Hematopoietic multipotent progenitor cell treated with erythropoietin and hydrocortisone succinate and interleukin-3 and kit ligand, for 8 days (in vitro differentiated cells): ENCODE data around the gene EFL1.
"Not testable (repeated sequence)": the region's sequence is repeated elsewhere in the genome, so short reads cannot be mapped to it uniquely, and the experiment has no call there.

Experiments used
- DNase-seq: peaks from one replicate; pipeline ENCODE4 v3.0.0-alpha.2; 2015

EFL1 gene

DNA sequence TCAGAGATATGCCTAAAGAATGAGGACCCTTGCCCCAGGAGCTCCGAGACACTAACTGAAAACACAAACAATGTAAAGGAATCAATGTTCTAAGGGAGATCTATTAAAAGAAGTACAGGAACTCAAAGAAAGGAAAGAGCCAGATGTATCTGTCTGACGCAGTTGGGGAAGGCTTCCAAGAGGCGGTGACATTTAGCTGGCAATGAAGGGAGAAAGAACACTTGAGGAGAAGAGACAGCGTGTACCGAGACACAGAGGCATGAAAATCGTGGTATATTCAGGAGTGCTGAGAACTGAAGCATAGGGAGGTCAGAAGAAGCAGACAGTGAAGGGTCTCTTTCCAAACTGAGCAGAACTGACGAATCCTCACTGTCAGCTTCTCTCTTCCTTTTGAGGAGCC is 66.7 kb downstream of the EFL1 start:
- DNase-seq: not testable (repeated sequence)

DNA sequence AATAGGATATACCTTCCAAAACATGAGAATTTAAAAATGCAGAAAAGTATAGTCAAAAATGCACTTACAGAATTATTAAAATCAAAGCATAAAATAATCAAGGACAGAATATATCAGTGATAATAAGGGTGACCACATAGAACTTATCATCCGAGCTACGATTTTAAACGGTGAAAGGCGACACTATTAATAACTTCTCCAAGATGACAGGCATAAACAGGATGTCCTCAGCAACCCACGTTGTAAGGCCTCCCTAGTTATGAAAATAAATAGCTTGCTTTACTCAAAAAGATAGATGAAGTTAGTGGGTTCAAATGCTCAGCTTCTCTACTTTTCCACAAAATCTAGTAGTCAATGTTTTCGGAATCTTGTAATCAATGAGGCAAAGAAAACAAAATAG is 68.0 kb downstream of the EFL1 start:
- DNase-seq: not testable (repeated sequence)

DNA sequence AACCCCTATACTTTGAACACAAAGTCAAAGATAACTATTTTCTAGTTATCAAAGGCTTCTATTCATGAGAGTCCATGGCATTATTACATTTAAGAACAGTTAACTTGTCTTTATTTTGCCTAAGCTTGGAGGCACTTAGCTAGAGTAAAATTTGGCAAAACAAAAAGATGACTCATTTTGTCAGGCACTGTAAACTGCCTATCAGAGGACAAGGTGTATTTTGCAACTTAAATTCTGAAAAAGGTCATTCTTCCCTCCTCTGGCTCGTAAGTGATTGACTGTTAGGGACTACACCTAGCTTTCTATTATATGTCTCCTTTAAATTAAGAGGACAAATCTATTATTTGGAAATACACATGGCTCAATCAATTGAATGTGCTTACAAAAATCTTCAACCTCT is 69.1 kb downstream of the EFL1 start:
- DNase-seq: not testable (repeated sequence)

DNA sequence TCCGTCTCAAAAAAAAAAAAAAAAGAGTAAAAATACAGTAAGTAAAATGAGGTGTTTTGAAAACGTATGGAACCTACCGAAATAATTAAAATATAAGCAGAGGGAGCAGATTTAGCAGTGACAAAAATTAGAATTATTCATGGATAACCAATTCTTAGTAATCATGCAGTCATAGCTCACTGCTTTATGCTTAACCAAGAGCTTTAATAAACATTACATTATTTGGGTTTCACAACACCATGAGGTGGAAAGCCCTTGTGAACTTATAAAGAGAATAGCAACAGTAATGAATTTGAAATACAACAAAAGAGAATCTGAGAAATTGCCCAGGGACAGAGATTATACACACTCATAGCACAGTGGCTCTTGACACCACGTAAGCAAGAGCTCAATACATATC is 70.1 kb downstream of the EFL1 start:
- not testable (repeated sequence) for DNase-seq

DNA sequence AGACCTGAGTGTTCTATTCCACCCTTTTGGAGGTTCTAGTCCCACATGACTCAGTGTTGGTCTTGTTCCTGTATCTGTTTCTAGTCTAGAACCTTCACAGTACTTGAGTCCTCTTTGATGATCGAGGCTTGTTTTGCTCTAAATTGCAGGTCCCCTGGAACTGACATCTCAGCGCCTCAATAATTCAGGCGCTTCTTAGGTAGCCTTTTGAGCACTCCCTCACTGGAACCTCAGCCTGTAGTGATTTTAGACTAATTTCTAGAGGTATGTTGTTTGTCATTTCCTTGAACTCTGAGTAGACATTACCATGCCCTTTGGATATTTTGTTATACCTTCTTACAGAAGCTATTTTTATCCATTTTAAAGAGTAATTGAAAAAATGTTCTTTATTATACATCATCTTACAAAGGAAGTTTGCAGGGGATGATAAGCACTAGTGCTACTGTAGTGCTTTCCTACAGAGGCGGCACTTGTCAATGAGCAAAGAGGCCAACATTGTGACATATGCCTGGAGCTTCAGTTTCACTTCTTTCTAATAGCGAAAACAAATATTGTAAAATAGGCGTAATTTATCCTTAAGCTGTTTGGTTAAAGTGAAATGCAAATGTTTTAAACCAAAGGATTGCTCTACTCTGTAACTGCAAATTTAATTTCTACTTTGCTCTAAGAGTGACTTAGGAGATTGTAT is 75.7 kb downstream of the EFL1 start:
- peak; percentile 22 for DNase-seq

DNA sequence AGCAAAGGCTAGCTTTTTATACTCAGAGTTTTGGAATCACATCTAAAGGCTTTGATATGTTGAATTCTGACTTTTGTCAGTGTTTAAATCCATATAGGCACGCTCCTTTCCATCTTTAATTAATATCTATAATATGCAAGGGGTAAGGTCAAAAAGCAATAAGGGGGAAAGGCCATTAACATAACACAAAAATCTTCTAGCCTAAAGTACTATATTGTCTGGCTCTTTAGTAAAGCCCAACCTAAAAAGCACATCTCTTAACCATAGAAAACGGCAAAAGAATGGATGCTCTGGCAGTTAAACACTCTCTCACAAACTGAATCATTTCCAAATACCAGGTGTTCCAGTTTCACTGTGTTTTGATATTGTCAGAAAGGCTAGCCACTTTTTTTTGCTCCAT is 76.4 kb downstream of the EFL1 start:
- DNase-seq: no peak

DNA sequence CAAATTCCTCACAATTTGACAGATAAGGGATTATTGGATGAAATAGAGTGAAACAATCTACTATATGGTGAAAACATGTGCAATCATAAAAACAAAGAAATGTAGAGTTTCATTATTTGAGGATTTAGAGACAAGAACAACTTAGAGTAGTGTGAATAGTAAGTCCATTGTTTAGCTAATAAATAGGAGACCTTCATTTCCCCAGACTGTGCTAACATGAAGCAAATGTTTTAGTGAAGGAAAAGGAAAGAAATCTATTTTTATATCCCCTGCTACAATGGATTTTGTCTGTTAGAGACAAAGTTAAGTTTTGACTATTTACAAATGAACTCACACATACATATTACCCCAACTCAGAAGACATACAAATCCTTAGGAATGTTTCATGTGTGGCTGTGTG is 77.8 kb downstream of the EFL1 start:
- DNase-seq: no peak

DNA sequence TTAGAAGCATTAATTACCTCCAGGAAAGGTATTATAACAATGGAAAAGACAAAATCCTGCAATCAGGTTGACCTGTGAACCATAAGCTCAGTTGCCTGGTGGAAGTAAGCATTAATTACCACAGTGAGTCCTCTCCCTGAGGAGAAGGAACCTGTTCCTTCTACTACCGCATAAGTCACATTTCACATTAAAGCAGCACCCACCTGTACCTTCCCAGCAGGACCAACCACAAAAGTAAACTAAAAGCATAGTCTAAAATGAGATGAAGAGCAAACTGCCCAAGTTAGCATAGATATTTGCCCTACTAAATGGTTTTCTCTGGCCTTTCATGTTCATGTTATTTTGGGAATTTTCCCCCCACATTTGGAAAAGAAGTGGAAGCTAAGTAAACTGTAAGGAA is 78.2 kb downstream of the EFL1 start:
- no peak for DNase-seq

DNA sequence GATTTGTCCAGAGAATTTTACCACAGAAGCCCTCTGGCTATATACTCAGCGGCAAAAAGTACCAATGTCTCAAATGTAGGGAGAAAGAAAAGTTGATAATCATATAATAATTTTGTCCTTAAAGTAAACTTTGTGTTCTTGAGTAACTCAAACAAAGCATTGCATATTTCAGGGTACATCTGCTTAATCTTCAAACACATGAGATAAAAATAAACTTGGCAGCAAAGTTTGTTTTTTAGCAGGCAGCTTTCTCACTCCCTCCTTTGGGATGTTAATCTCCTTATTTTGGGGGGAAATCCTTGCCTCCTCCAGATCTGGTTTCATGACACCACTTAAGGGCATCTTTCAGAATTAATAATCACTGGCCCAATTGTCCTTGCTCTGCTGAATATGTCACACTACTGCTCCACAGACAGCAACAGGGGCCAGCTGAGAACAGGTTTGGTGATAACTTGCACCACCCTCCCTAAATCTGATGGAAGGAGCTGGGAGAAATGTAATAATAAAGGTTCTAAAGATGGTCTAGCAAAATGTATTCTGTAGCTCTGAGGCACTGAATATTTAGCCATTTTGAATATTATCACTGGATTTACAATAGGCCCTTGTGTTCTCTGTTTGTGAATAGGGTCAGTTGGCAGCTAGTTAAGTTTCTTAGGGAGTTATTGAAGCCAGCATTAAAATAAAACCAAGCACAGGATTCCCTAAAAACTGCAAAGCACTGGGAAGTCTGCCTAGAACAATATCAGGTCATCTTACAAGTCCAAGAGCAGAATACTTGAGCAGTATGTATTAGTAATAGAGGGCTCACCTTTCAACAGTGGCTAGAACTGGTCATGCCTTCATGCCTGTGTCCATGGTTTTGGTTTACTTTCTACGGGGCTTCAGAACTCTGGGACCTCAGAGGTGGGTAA is 79.2 kb downstream of the EFL1 start:
- no peak for DNase-seq

DNA sequence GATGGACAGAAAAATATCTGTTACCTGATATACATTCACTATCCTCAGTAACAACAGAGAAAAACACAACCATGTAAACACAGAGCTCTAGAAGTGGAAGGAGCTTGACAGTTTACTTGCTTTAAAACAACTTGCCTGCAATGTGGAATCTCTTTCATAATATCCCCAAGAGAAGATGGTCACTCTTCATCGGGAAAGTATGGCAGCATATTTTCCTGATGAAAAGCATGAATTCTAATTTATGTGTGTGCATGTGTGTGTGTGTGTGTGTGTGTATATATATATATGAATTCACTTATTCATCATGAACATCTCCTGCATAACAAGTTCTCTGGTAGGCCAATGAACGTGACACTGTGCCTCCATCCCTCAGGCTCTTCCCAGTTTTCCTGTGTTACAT is 81.2 kb downstream of the EFL1 start:
- no peak for DNase-seq

DNA sequence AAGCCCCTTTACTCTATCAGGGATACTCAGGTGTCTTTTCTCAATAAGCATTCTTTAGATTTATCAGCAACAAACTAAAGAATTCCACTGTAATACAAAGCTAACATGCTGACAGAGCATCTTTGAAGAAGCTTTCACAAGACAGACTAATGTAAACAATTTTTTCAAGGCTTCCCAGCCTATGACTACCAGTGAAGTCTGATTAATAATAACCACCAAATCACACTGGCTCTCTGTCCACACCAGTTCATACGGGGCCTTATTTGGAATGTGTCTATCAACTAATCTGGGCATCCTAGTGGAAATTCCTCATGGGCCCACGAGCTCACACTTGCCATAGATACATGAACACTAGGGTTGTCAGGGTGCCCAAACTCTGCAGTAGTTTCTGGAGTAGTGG is 84.5 kb downstream of the EFL1 start:
- DNase-seq: no peak

DNA sequence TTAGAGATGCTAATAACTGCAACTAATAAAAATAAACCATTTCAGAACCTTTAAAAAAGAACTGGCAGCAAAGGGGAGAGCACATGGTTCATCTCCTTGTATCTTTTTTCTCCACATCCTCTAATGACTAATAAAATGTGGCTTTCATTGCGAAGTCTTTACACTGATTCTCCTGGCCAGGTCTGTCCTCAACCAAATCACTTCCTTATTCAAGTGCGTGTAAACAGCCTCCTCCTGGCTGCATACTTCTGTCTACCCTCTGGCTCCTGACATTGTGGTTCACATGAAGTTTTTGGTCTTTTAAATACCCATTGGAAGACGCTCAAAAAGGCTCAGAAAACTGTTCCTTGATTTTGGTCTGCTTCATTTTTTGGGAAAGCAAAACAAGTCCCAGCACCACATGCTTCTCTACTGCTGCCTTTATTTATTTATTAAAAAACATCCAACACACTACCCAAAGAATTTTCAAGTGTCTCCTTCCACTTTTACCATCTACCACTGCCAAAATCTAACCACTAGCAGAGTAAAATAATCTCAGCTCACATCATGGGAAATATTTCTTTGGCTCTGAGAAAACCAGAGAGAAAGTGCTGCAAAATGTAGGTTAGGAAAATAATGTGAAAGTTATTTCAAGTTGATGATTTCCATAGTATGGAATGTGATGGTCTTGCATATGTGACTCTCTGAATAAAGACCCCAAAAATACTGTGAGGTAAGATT is 85.1 kb downstream of the EFL1 start:
- DNase-seq: no peak

DNA sequence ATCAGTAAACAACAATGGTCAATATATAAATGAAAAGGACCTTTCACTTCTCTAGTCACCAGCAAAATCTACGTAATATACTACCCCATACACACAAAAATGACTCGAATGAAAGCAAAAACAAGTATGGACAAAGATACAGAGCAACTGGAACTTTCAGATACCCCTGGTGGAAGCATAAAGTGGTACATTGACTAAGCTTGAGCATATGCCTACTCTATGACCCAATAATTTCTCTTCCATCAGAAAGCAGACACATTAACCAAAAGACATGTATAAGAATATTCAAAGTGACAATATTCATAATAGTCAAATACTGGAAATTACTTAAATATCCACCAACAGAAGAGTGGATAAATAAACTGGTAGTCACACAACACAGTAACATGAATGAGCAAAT is 86.0 kb downstream of the EFL1 start:
- no peak for DNase-seq

DNA sequence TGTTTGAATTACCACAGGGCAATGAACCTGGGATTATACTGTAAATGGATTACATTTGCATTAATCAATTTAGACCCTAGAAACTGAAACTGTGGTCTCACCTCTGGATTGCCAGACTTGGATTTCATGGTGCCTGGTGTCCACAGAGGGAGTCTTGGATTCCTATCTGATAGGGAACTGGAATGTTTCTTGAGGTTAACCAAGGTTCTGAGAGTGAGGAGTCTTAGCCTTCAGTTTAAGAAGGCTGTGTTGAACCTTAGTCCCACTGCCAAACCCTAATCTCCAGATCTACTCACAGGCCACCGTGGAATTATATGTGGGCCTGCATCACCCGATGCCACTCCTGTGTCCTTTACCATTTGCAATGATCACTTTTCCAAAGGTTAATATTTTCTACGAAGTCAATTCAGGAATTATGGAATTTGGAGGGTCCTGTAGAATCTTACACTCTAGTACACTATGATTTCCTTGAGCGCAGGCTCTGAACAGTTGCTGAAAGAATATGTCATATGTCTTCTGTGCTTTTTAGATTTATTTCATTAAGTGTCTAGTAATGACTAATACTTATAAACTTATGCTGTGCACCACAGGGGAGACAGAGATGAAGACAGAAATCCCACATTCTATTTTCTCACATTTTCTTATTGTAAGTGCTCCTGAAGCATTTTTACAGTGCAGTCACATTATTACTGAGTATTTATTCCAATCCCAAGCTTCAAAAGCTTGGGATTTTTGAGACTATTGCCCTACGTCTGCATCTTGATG is 87.9 kb downstream of the EFL1 start:
- DNase-seq: no peak

DNA sequence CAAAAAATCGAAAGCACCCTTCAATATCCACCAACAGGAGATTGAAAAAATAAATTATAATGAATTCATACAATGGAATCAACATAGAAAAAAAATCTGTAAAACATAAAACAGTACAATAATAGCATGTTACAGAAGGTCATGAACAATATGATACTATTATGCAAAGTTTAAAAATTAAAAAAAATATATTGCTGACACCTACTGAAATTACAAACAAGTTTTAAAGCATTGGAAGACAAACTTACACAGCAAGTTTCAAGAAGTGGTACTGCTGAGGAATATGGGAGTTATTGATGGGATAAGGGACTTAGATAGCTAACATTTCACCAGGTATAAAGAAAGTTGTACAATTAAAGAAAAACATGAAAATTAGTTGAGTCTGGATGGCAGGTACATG is 89.4 kb downstream of the EFL1 start:
- DNase-seq: no peak

DNA sequence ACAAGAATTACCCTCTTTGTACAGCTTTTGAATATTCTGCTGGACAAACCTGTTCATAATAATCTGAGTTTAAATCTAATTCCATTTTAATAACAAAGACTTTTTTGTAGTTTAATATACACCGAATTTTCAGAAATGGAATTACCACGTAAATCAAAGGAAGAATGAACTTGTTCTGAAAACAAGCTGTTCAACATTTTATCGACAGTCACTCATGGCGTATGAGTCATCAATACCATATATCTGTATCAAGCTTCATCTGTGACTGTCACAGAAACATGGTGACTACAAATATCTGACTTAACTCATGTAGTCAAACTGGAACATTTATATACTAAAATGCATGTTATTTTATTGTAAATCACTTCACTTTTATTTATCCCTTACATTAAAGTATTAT is 90.0 kb downstream of the EFL1 start:
- no peak for DNase-seq

DNA sequence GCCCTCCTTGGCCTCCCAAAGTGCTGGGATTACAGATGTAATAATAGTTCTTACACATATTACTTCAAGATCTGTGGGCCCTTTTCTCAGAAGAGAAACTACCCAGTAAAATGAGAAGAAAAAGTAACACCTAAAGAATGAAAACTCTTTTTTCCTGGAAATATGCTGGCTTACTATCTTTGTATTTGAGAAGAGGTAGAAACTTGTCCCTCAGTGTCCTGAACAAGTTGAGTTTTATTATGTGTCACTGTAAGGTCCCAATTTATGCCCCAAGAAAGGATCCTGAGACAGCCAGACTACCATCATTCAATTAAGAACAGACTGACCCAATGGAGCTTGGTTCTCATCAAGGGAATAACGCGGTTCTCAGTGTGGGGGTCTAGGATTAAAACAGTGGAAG is 93.8 kb downstream of the EFL1 start:
- DNase-seq: no peak

DNA sequence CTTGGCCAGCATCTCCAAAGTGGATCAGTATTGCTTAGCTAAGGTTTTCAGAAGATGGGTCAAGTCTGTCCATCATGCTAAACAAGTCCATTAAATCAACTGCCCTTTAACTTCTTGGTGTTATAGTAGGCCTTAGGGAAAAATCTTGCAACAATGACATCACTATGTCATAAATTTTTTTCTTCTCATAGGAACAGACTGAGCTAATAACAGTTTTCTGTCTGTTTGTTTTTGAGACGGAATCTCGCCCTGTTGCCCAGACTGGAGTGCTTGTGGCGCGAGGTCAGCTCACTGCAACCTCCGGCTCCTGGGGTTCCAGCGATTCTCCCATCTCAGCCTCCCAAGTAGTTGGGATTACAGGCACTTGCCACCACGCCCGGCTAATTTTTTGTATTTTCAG is 94.2 kb downstream of the EFL1 start:
- no peak for DNase-seq

DNA sequence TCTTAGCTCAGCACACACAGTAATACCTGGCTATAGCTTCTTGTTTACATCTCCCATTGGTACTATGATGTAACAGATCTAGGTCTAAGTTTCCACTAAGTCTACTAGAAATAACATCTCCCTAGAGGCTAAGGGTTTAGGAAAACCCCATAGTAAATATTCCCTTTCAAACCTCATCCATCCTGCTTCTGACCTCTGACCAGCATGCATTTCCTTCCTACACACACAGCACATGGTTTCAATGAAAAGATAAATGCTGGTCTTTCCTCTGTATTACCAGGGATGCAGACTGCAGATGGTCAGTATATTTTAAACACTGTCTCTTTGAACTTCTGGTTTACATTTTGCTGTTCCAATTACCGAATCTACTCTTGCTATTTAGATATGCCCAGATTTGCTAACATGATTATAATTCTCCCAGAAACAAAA is 96.6 kb downstream of the EFL1 start:
- no peak for DNase-seq

DNA sequence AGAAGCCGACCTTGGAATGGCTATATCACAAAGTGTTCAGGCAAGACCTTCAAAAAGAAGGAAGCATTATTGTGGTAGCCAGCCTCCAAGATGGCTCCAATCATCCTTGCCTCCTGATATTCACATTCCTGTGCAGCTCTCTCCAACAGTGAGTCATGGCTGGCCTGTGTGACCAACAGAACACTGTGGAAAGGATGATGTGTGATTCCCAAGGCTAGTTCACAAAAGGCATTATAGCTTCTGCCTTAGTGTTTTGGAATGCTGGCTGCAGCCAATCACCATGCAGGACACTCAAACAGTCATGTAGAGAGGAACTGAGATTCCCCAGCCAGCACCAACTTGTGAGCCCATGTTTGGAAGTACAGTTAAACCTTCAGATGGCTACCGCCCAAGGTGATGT is 102.6 kb downstream of the EFL1 start:
- DNase-seq: no peak

DNA sequence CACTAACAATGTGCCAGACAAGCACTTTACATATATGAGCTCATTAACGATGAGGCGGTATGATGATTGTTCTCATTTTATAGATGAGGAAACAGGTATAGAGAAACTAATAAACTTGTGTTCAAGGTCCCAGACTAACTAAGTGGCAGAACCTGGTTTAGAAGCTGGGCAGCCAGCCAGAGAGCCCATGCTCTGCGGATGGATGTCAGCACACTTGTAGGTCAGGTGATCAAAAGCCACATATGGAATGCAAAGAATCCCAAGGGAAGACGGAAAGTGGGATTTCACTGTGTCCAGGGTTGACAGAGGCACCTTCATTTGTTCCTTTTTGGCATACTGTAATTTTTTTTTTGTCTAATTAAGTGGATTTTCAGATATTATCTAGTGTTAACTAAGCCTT is 103.7 kb downstream of the EFL1 start:
- DNase-seq: no peak

DNA sequence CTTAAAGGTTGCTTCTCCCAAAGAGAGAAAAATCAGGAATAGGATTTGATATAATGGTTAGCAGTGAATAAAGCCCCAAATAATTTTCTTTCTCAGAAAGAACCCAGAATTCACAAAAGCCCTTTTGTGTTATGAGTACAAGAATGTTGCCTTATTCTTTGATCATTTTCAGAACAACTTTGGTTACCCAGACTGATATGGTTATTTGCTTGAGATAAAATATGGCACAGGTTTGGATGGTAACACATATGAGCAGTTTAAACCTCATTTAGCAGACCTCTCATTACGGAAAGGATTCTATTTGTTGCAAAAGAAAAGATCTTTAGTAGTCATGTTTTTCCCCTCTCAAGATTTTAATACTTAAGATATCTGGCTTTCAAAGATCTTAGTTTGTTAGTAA is 111.9 kb downstream of the EFL1 start:
- DNase-seq: no peak

DNA sequence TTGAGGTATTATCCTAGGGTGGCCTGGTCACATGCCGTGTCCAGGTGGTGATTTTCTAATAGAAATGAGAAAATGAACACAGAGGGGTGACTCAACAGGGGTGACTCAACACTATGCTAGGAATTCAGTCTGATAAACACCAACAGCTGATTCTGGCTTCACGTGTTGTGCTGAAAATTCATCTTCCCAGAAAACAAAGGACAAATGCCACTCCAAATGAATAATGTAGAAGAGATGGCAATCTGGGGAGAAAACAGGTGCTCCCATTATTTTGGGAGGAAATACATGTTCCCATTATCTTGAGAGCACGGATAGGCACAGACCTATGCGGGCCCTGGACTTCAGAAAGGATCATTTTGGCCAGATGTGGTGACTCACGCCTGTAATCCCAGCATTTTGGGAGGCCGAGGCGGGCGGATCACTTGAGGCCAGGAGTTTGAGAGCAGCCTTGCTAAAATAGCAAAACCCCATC is 115.5 kb downstream of the EFL1 start:
- peak; percentile 18 for DNase-seq
